ENCODE data around the gene ZNF800.

ZNF800 gene

DNA sequence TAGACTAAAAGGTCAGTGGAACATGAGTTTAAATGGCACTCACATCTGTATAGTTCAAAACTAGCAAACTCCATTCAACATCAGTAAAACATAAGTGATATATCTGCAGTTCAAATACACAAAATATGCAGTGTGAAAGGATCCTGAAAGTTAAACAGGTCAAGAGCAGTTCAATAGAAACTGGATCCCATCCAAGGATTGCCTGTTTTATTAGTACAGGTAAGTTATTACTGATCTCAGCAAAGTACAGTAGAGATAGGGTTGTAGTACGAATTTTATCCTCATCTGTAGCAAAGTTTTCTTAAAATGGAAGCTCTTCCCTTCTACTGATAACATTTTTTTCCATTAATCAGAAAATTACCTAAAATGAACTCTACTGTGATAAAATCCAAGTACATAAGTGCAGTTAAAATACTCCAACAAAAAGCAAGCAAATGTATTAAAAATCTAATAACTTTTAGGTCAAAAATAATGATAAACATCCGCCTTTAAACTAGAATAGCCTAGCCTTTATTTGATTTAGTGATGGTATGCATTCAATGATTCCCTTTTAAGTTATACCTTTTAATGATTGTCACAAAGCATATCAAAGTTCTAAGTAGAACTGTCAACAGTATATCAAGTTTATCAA, 2.2 kb downstream of the ZNF800 start:
- CTCF ChIA-PET = no interaction called here

DNA sequence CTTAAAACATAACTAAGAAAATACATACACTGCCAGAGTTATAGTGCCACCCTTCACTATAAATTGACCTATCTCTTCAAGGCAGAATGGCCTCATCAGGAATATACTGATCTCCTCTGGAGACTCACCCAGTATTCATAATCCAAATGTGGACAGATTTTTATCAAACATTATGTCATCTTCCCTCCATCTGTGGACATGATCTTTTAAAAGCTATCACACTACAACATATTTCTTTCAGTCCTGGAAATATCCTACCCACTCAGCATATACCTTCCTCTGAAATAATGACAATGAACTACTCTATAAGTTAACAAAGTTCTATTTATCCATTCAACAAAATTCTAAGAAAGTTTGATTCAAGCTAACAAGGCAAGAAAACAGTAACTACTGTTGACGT, 3.2 kb downstream of the ZNF800 start:
- ChIA-PET CTCF (no interaction called here), POLR2A (no interaction called here)
- no peak for DNase-seq (ENCODE audit: extremely low spot score)
- TF ChIP-seq LEF1 (IDR thresholded peaks at IDR 0.05; ENCODE audit: borderline replicate concordance) (no peak), TARDBP (IDR thresholded peaks at IDR 0.05) (no peak), NFRKB (IDR thresholded peaks at IDR 0.05) (no peak), HDGF (IDR thresholded peaks at IDR 0.05; ENCODE audit: borderline replicate concordance) (no peak), ELF4 (IDR thresholded peaks at IDR 0.05) (no peak)

More for the DNA sequence above, 2.2 kb downstream of the ZNF800 start:
- POLR2A ChIA-PET = no interaction called here
- DNase-seq (ENCODE audit: extremely low spot score) = no peak
- no peak for TF ChIP-seq FOXA1 (IDR thresholded peaks at IDR 0.05)
- TF ChIP-seq, protein P1, sequence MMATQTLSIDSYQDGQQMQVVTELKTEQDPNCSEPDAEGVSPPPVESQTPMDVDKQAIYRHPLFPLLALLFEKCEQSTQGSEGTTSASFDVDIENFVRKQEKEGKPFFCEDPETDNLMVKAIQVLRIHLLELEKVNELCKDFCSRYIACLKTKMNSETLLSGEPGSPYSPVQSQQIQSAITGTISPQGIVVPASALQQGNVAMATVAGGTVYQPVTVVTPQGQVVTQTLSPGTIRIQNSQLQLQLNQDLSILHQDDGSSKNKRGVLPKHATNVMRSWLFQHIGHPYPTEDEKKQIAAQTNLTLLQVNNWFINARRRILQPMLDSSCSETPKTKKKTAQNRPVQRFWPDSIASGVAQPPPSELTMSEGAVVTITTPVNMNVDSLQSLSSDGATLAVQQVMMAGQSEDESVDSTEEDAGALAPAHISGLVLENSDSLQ (IDR thresholded peaks at IDR 0.05) = no peak

DNA sequence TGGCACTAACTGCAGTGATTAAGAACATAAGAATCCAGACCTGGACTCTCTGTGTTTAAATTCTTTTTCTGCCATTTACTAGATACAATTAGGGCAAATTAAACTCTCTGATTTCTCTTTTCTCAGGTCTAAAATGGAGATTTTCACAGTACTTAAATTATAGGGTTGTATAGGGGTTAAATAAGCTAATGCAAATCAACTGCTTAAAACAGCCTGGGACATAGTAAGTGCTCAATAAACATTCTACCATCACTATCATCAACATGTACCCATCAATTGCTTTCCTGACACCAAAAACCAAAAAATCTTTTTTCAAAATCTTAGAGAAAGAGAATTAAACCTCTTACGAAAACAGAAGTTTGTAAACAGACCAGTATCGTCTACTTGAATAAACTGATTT, 4.5 kb downstream of the ZNF800 start:
- CTCF ChIA-PET = no interaction called here
- TF ChIP-seq SP1 (IDR thresholded peaks at IDR 0.05) = no peak
- no peak for TF ChIP-seq ZNF384 (IDR thresholded peaks at IDR 0.05)
- TF ChIP-seq, protein P1 (IDR thresholded peaks at IDR 0.05) = no peak
- no peak for TF ChIP-seq FOXK2 (IDR thresholded peaks at IDR 0.05)
- no peak for TF ChIP-seq L3MBTL2 (conservative IDR thresholded peaks at IDR 0.05)
- TF ChIP-seq LEF1 (IDR thresholded peaks at IDR 0.05; ENCODE audit: borderline replicate concordance) = no peak
- TF ChIP-seq CTBP1 (IDR thresholded peaks at IDR 0.05; ENCODE audit: borderline replicate concordance) = no peak
- no peak for TF ChIP-seq BHLHE40 (IDR thresholded peaks at IDR 0.05; ENCODE audit: borderline replicate concordance)
- no peak for TF ChIP-seq FOXM1 (IDR thresholded peaks at IDR 0.05; ENCODE audit: borderline replicate concordance)
- TF ChIP-seq SUZ12 (IDR thresholded peaks at IDR 0.05) = no peak
- no peak for TF ChIP-seq HDGF (IDR thresholded peaks at IDR 0.05; ENCODE audit: borderline replicate concordance)
- no peak for TF ChIP-seq NFRKB (IDR thresholded peaks at IDR 0.05)
- no peak for TF ChIP-seq ELF4 (IDR thresholded peaks at IDR 0.05)
- TF ChIP-seq FOXA1 (IDR thresholded peaks at IDR 0.05) = no peak
- TF ChIP-seq ARNT (IDR thresholded peaks at IDR 0.05) = no peak
- no peak for TF ChIP-seq TARDBP (IDR thresholded peaks at IDR 0.05)
- POLR2A ChIA-PET = no interaction called here
- DNase-seq (ENCODE audit: extremely low spot score) = no peak

DNA sequence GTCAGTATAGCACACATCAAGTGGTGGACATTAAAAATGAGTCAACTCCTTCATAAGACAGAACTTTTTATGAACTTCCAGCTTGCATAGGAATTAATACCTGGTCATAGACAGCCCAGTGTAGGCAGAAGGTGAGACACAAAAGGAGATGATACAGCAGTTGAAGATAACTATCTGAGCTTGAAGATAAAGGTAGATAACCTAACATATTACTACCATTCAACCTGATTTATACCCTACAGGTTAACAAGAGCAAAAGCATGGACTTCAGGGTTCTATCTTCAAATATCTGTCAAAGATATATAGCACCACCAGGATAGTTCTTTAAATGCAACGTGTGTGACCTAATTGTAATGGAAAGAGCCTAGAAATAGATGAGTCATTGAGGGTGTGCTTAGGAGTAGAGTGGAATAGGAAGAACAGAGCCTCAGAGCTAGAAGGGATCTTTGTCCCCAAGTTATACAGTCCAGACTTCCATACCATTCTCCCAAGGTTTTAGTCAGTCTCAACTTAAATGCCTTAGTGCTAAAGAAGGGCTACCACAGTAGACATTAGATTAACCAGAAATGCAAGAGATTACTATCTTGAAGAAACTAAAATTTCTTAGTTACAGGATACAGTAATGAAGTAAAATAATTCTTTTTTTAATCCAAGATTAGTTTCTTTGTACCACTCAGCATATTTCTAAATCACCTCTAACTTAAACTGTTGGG, 9.2 kb downstream of the ZNF800 start:
- POLR2A ChIA-PET = interaction anchor here (1.0 to 1.8 kb wide), 2 partner anchors 9 to 10 kb away, joined by 6 read pairs; partner anchors contain the start of gene ZNF800
- TF ChIP-seq NFRKB (IDR thresholded peaks at IDR 0.05) = no peak
- no peak for TF ChIP-seq ELF4 (IDR thresholded peaks at IDR 0.05)
- TF ChIP-seq TARDBP (IDR thresholded peaks at IDR 0.05) = no peak
- TF ChIP-seq BHLHE40 (IDR thresholded peaks at IDR 0.05; ENCODE audit: borderline replicate concordance) = no peak
- TF ChIP-seq, protein P1 (IDR thresholded peaks at IDR 0.05) = no peak
- no peak for TF ChIP-seq ZNF384 (IDR thresholded peaks at IDR 0.05)
- TF ChIP-seq FOXM1 (IDR thresholded peaks at IDR 0.05; ENCODE audit: borderline replicate concordance) = no peak
- no peak for TF ChIP-seq CTBP1 (IDR thresholded peaks at IDR 0.05; ENCODE audit: borderline replicate concordance)
- TF ChIP-seq ARNT (IDR thresholded peaks at IDR 0.05) = no peak
- no peak for TF ChIP-seq L3MBTL2 (conservative IDR thresholded peaks at IDR 0.05)
- CTCF ChIA-PET = no interaction called here
- DNase-seq (ENCODE audit: extremely low spot score) = no peak

DNA sequence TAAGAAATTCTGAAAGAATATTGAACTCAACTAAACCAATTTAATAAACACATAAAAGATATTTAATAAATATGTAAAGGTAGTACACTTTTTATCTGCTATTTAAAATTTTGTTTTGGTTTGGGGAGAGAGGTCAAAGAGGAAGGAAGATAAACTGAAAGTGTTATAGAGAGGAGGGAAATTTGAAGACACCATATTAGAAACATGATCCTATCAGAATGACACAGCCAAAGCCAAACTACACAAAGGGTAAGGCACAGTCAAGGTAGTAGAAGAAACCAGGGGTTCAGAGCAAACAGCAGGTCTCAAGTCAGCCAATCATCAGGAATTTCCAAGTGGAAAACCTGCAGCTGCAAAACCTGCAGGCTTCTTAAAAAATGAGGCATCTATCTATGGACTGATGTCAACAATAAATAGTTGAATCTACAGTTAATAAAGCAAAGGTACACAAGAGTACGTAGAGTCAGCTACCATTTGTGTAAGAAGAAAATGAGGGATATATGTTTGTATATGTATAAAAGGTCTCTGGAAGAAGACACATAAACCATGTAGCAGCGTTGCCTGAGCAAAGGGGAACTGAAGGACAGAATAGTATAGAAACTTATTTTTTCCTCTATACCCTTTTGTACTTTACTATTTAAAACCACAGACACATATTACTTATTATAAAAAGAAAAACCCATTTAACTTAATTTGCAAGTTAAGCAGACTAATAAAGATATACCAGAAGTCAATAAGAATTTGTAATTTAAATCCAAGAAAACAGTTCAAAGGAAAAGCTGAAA, 10.0 kb downstream of the ZNF800 start:
- ChIA-PET CTCF (interaction anchor here (0.5 kb wide), 1 partner anchor 132 kb away, joined by 5 read pairs; no protein-coding TSS in a partner anchor), POLR2A (interaction anchor here (1.8 kb wide), 1 partner anchor 10 kb away, joined by 6 read pairs; the partner anchor contains the start of gene ZNF800)
- no peak for DNase-seq (ENCODE audit: extremely low spot score)
- TF ChIP-seq ARNT (IDR thresholded peaks at IDR 0.05) (no peak), LEF1 (IDR thresholded peaks at IDR 0.05; ENCODE audit: borderline replicate concordance) (no peak), BHLHE40 (IDR thresholded peaks at IDR 0.05; ENCODE audit: borderline replicate concordance) (no peak), L3MBTL2 (conservative IDR thresholded peaks at IDR 0.05) (no peak), FOXK2 (IDR thresholded peaks at IDR 0.05) (no peak)

DNA sequence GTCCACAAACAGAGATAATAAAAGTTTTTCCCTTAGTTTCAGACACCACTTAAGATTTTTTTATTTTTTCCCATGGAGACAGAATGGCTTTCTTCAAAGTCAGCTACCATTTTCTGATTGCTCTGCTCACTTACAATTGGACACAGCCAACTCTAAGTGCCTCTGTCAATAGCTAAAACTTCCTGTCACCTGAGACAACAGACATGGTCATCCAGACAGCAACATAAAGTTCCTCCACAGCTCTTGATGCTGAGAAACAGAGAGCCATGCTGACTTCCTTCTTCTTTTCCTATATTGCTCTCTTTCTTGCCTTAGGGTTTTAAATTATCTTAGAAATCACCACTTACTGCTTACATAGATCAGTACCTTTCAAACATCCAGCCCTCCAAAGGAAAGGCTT, 12.0 kb downstream of the ZNF800 start:
- DNase-seq (ENCODE audit: extremely low spot score) = no peak

More for the DNA sequence above, 12.0 kb downstream of the ZNF800 start:
- TF ChIP-seq L3MBTL2 (conservative IDR thresholded peaks at IDR 0.05) (no peak), FOXA1 (IDR thresholded peaks at IDR 0.05) (no peak)
- CTCF ChIA-PET = no interaction called here
- POLR2A ChIA-PET = interaction anchor here (1.0 kb wide), 1 partner anchor 12 kb away, joined by 5 read pairs; the partner anchor contains the start of gene ZNF800
